WTC11 (cell line): Measurements from ENCODE around the gene ST6GALNAC5. TPM values are rescaled to one million over a fixed set of nuclear protein-coding genes. Genes with fewer than 3 reads are reported as not detected.

Source experiments
- ATAC-seq: fragments of 200-7000 bp; cut with Tn5 transposase; 2 replicates; pipeline ENCODE4 v1.10.0; 2021; ENCODE audit warnings: mild to moderate bottlenecking, moderate library complexity
- CTCF ChIA-PET: fragments of 300-600 bp; sonication (Branson Sonifier 250); formaldehyde crosslinking; loops from one replicate; lab custom pipeline; 2021; ENCODE audit warnings: antibody characterized with exemption; lab: Charles Lee
- POLR2A ChIA-PET: fragments of 350-600 bp; sonication (Branson Sonifier 250); formaldehyde crosslinking; loops from one replicate; lab custom pipeline; 2021; ENCODE audit warnings: antibody characterized with exemption; lab: Charles Lee
- DNase-seq: peaks from one replicate; pipeline ENCODE4 v3.0.0; 2021; ENCODE audit warnings: low spot score
- H3K27ac Mint-ChIP-seq: 2 replicates; pipeline ENCODE4 v1.8.0; 2021; ENCODE audit warnings: mixed read lengths
- H3K27me3 Mint-ChIP-seq: 2 replicates; pipeline ENCODE4 v1.8.0; 2021; ENCODE audit warnings: low read depth, mild to moderate bottlenecking, moderate library complexity, mixed read lengths
- H3K36me3 Mint-ChIP-seq: 2 replicates; pipeline ENCODE4 v1.8.0; 2021; ENCODE audit warnings: mixed read lengths
- H3K4me1 Mint-ChIP-seq: 2 replicates; pipeline ENCODE4 v1.8.0; 2022; ENCODE audit warnings: mixed read lengths
- H3K4me3 Mint-ChIP-seq: 2 replicates; pipeline ENCODE4 v1.8.0; 2021; ENCODE audit warnings: mild to moderate bottlenecking, moderate library complexity, mixed read lengths
- H3K9me3 Mint-ChIP-seq: 2 replicates; pipeline ENCODE4 v1.8.0; 2021; ENCODE audit warnings: mixed read lengths
- AR ChIP-seq: fragments of 250-450 bp; sonication (Bioruptor Pico); IDR thresholded peaks from 2 replicates; pipeline ENCODE4 v1.9.0; 2021; ENCODE audit warnings: mild to moderate bottlenecking
- ATF1 ChIP-seq: sonication (generic); formaldehyde crosslinking; IDR thresholded peaks from 2 replicates; pipeline ENCODE4 v1.8.1; 2023; ENCODE audit warnings: mild to moderate bottlenecking, moderate library complexity, missing genetic modification reagents
- ATF2 ChIP-seq: sonication (generic); formaldehyde crosslinking; IDR thresholded peaks from 2 replicates; pipeline ENCODE4 v1.8.1; 2022; ENCODE audit warnings: low read depth, missing genetic modification reagents, borderline replicate concordance
- ATF6 ChIP-seq: sonication (generic); formaldehyde crosslinking; IDR thresholded peaks from 2 replicates; pipeline ENCODE4 v1.8.1; 2023; ENCODE audit warnings: mild to moderate bottlenecking, missing genetic modification reagents
- CREM ChIP-seq: sonication (generic); formaldehyde crosslinking; IDR thresholded peaks from 2 replicates; pipeline ENCODE4 v1.8.1; 2022; ENCODE audit warnings: mild to moderate bottlenecking, missing genetic modification reagents, moderate library complexity
- ELF4 ChIP-seq: sonication (generic); formaldehyde crosslinking; IDR thresholded peaks from 2 replicates; pipeline ENCODE4 v1.8.1; 2022; ENCODE audit warnings: low read depth, mild to moderate bottlenecking, moderate library complexity, missing genetic modification reagents
- GABPB1 ChIP-seq: sonication (generic); formaldehyde crosslinking; IDR thresholded peaks from 2 replicates; pipeline ENCODE4 v1.8.1; 2023; ENCODE audit warnings: mild to moderate bottlenecking, missing genetic modification reagents
- GRHL2 ChIP-seq: fragments of 250-450 bp; sonication (Bioruptor Pico); IDR thresholded peaks from 2 replicates; pipeline ENCODE4 v1.8.0; 2022; ENCODE audit warnings: mild to moderate bottlenecking, moderate library complexity; ENCODE audit not compliant: insufficient replicate concordance, severe bottlenecking
- GTF2I ChIP-seq: fragments of 250-450 bp; sonication (Bioruptor Pico); conservative IDR thresholded peaks from 2 replicates; pipeline ENCODE4 v1.4.0; 2021; ENCODE audit warnings: mild to moderate bottlenecking
- NFE2L1 ChIP-seq: sonication (generic); formaldehyde crosslinking; IDR thresholded peaks from 2 replicates; pipeline ENCODE4 v1.8.1; 2023; ENCODE audit warnings: missing genetic modification reagents
- NR3C1 ChIP-seq: sonication (generic); formaldehyde crosslinking; conservative IDR thresholded peaks from 2 replicates; pipeline ENCODE4 v1.8.1; 2023; ENCODE audit warnings: low read depth, mild to moderate bottlenecking, missing genetic modification reagents
- SMAD4 ChIP-seq: sonication (generic); formaldehyde crosslinking; IDR thresholded peaks from 2 replicates; pipeline ENCODE4 v1.8.0; 2022; ENCODE audit warnings: mild to moderate bottlenecking, missing genetic modification reagents
- TEAD4 ChIP-seq: sonication (generic); formaldehyde crosslinking; IDR thresholded peaks from 2 replicates; pipeline ENCODE4 v1.8.0; 2022; ENCODE audit warnings: mild to moderate bottlenecking, missing genetic modification reagents
- USF1 ChIP-seq: sonication (generic); formaldehyde crosslinking; IDR thresholded peaks from 2 replicates; pipeline ENCODE4 v1.8.0; 2022; ENCODE audit warnings: mild to moderate bottlenecking, missing genetic modification reagents
- ZNF263 ChIP-seq: sonication (generic); formaldehyde crosslinking; IDR thresholded peaks from 2 replicates; pipeline ENCODE4 v1.8.1; 2022; ENCODE audit warnings: low read depth, mild to moderate bottlenecking, moderate library complexity, missing genetic modification reagents
- ZNF396 ChIP-seq: fragments of 250-450 bp; sonication (Bioruptor Pico); IDR thresholded peaks from 2 replicates; pipeline ENCODE4 v1.8.0; 2021; ENCODE audit warnings: mild to moderate bottlenecking, moderate library complexity, borderline replicate concordance
- ZNF416 ChIP-seq: fragments of 250-450 bp; sonication (Bioruptor Pico); IDR thresholded peaks from 2 replicates; pipeline ENCODE4 v1.9.0; 2021; ENCODE audit warnings: mild to moderate bottlenecking, inconsistent platforms
- ZNF532 ChIP-seq: fragments of 250-450 bp; sonication (Bioruptor Pico); IDR thresholded peaks from 2 replicates; pipeline ENCODE4 v1.9.0; 2021; ENCODE audit warnings: mild to moderate bottlenecking, borderline replicate concordance
- total RNA-seq: library from RNA; stranded (reverse); gene quantifications from 3 replicates; pipeline ENCODE4 v1.2.3, GENCODE V29; 2021

The ST6GALNAC5 gene
- total RNA-seq, 1 experiment from 2014 or later, result 9.6 TPM

- TF ChIP-seq ATF6 (CRISPR knock-in tag) (no peak), AR (CRISPR knock-in tag) (no peak)
Observed at GRCh38 chr1:77018761-77019160, 151.5 kb downstream of the ST6GALNAC5 start (continued).

- POLR2A ChIA-PET, result no interaction called here
- CTCF ChIA-PET, result no interaction called here
- DNase-seq (no peak), ATAC-seq (no peak)
- Mint-ChIP-seq H3K4me1 (peaks cover 69% of the 10 kb centered on the region), H3K36me3 (no peaks in the 10 kb centered on the region), H3K27ac (no peak overlapping the region), H3K4me3 (no peak overlapping the region), H3K9me3 (no peaks in the 10 kb centered on the region), H3K27me3 (no peaks in the 10 kb centered on the region)
- TF ChIP-seq USF1 (CRISPR knock-in tag), result no peak
- TF ChIP-seq NFE2L1 (CRISPR knock-in tag), result no peak
- TF ChIP-seq ATF2, result no peak
- TF ChIP-seq ZNF396, result no peak
- TF ChIP-seq ELF4, result no peak
- no peak for TF ChIP-seq GRHL2 (CRISPR knock-in tag)
- TF ChIP-seq SMAD4 (CRISPR knock-in tag), result no peak
- TF ChIP-seq AR (CRISPR knock-in tag), result no peak
- TF ChIP-seq TEAD4 (CRISPR knock-in tag), result no peak
- TF ChIP-seq ZNF532 (CRISPR knock-in tag), result no peak
- TF ChIP-seq GTF2I, result no peak
- no peak for TF ChIP-seq ATF1 (CRISPR knock-in tag)
- TF ChIP-seq GABPB1, result no peak
- TF ChIP-seq ZNF416 (CRISPR knock-in tag), result no peak
- TF ChIP-seq CREM (CRISPR knock-in tag), result no peak
- no peak for TF ChIP-seq NR3C1
- no peak for TF ChIP-seq ZNF263 (CRISPR knock-in tag)
Observed at GRCh38 chr1:77021732-77022131, 154.5 kb downstream of the ST6GALNAC5 start.
